ENCODE measurements around the gene TRAPPC12. TPM values are rescaled to one million over a fixed set of nuclear protein-coding genes. Genes with fewer than 3 reads are reported as not detected.

Gene TRAPPC12
- total RNA-seq, 1 donor = 62.7 TPM

DNA sequence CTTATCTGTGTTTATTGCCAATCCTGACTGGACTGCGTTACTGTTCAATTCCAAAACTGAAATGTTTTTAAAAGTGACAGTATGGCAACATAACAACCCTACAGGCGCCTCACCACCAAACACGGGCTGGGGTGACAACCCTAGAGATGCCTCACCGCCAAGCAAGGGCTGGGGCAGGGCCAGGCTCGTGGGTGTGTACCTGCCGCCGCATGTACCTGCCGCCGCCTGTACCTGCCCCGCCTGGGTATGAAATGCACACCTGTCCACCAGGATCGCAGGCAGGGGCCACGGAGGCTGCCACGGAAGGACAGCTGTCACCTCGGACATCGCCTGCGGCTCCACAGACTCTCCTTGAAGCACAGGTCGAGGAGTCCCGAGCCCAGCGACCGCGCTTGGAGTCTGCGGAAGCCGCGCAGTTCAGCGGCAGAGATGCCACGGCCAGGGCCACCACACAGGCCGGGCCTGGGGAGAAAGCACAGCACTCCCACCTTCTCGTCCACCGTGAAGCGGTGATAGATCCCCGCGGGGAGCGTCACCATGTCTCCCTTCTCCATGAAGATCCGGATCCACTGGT lies 120.9 kb downstream of the TRAPPC12 start:
- TF ChIP-seq, protein P1, sequence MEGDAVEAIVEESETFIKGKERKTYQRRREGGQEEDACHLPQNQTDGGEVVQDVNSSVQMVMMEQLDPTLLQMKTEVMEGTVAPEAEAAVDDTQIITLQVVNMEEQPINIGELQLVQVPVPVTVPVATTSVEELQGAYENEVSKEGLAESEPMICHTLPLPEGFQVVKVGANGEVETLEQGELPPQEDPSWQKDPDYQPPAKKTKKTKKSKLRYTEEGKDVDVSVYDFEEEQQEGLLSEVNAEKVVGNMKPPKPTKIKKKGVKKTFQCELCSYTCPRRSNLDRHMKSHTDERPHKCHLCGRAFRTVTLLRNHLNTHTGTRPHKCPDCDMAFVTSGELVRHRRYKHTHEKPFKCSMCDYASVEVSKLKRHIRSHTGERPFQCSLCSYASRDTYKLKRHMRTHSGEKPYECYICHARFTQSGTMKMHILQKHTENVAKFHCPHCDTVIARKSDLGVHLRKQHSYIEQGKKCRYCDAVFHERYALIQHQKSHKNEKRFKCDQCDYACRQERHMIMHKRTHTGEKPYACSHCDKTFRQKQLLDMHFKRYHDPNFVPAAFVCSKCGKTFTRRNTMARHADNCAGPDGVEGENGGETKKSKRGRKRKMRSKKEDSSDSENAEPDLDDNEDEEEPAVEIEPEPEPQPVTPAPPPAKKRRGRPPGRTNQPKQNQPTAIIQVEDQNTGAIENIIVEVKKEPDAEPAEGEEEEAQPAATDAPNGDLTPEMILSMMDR (IDR thresholded peaks at IDR 0.05; ENCODE audit: insufficient read depth, low read length) = no peak
- DNase-seq (ENCODE audit: low read depth) = no peak
- H3K4me3 ChIP-seq (ENCODE audit: low read depth, low read length) = no peak overlapping the region

DNA sequence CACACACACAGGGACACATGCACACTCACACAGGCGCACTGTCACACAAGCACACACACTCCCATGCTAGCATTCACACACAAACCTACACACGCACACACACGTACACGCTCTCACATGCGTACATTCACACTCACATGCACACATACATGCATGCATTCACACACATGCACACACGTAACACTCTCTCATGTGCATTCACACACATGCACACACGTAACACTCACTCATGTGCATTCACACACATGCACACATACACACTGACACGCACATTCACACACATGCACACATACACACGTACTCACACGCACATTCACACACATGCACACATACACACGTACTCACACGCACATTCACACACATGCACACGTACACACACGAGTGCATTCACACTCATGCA lies 123.6 kb downstream of the TRAPPC12 start:
- H3K4me3 ChIP-seq (ENCODE audit: low read depth, low read length) = no peak overlapping the region
- DNase-seq (ENCODE audit: low read depth) = no peak
- TF ChIP-seq, protein P1 (IDR thresholded peaks at IDR 0.05; ENCODE audit: insufficient read depth, low read length) = no peak

DNA sequence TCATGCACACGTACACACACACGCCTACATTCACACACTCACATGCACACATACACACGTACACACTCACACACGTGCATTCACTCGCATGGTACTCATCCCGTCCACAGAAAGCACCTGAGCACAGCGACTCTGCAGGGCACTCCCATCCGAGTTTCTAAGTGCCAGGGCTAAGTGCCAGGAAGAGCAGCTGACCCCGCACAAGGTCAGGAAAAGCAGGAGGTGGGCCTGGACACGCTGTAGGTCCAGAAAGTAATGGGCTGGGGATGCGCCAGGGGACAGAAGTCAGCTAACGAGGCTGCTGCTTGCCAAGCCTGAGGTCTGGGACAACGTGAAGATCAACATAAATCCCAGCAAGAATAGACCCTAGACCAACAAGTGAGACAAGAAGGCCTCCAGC lies 124.0 kb downstream of the TRAPPC12 start:
- TF ChIP-seq, protein P1 (IDR thresholded peaks at IDR 0.05; ENCODE audit: insufficient read depth, low read length) = no peak
- no peak for DNase-seq (ENCODE audit: low read depth)
- H3K4me3 ChIP-seq (ENCODE audit: low read depth, low read length) = no peak overlapping the region

DNA sequence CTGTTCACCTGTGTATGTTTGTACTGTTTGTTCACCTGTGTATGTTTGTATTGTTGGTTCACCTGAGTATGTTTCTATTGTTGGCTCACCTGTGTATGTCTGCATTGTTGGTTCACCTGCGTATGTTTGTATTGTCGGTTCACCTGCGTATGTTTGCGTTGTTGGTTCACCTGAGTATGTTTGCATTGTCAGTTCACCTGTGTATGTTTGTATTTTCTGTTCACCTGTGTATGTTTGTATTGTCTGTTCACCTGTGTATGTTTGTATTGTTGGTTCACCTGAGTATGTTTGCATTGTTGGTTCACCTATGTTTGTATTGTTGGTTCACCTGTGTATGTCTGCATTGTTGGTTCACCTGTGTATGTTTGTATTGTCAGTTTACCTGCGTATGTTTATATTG lies 125.2 kb downstream of the TRAPPC12 start:
- no peak for DNase-seq (ENCODE audit: low read depth)
- H3K4me3 ChIP-seq (ENCODE audit: low read depth, low read length) = no peak overlapping the region
- TF ChIP-seq, protein P1 (IDR thresholded peaks at IDR 0.05; ENCODE audit: insufficient read depth, low read length) = no peak

DNA sequence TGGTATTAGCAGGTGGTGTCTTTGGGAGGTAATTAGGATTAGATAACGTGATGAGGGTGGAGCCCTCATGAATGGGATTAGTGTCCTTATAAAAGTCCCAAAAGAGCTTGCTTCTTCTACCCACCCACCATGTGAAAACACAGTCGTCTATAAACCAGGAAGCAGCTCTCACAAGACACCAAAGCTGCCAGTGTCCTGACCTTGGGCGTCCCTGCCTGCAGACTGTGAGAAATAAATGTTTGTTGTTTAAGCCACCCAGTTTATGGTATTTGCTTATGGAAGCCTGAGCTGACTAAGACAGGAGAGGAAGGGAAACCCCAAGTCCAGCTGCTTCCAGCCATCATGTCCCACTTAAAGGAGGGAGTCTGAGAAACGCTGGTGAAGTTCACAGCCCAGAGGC lies 126.3 kb downstream of the TRAPPC12 start:
- no peak overlapping the region for H3K4me3 ChIP-seq (ENCODE audit: low read depth, low read length)
- TF ChIP-seq, protein P1 (IDR thresholded peaks at IDR 0.05; ENCODE audit: insufficient read depth, low read length) = no peak
- DNase-seq (ENCODE audit: low read depth) = no peak

DNA sequence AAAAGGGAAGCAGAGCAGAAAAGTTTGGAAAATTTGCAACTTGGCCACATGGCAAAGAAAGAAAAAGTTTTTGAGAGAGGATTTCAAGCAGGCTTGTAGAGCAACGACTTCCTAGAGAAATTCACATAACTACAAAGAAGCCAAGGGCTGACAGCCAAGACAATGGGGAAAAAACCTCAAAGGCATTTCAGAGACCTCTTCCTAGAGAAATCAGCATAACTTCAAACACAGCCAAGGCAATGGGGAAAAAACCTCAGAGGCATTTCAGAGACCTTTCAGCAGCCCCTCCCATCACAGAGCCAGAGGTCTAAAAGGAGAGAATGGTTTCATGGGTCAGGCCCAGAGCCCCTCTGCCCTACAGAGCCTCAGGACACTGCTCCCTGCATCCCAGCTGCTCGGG lies 132.6 kb downstream of the TRAPPC12 start:
- TF ChIP-seq, protein P1 (IDR thresholded peaks at IDR 0.05; ENCODE audit: insufficient read depth, low read length) = no peak
- H3K4me3 ChIP-seq (ENCODE audit: low read depth, low read length) = no peak overlapping the region
- peak; percentile 54 for DNase-seq (ENCODE audit: low read depth)

Data from fibroblast of the aortic adventitia (primary cell).